ENCODE results near the gene CDIP1.

- no peak for TF ChIP-seq CTCF (IDR thresholded peaks at IDR 0.05)
- TF ChIP-seq POLR2AphosphoS5 (IDR thresholded peaks at IDR 0.05) = no peak
- TF ChIP-seq POLR2A (IDR thresholded peaks at IDR 0.05) = no peak
Measured at GRCh38 chr16:4550591-4550990, 12.0 kb upstream of the CDIP1 start.

Measured in prostate gland (tissue), 2 donors.